NB4 (cell line): ENCODE results near the gene ZSCAN9.

Experiments
- DNase-seq: peaks from one replicate; pipeline ENCODE4 v3.0.0; 2010; ENCODE audit warnings: low read depth
- H3K4me3 ChIP-seq: one replicate; pipeline ENCODE4 v1.5.1; 2011; ENCODE audit warnings: mild to moderate bottlenecking, low read depth, low read length, moderate library complexity
- CTCF ChIP-seq: IDR thresholded peaks from one replicate; pipeline ENCODE4 v1.5.1; 2012; ENCODE audit warnings: low read depth, low read length
- MAX ChIP-seq: IDR thresholded peaks from 2 replicates; pipeline ENCODE4 v1.6.1; 2011; ENCODE audit warnings: low read depth, low read length
- MYC ChIP-seq: IDR thresholded peaks from 2 replicates; pipeline ENCODE4 v1.6.1; 2011; ENCODE audit warnings: low read depth, low read length
- POLR2A ChIP-seq: IDR thresholded peaks from 2 replicates; pipeline ENCODE4 v1.6.1; 2011; ENCODE audit warnings: mild to moderate bottlenecking; ENCODE audit not compliant: insufficient read length; ENCODE audit errors: extremely low read depth

ZSCAN9 gene

GRCh38 chr6:28245206-28245941 is 20.3 kb downstream of the ZSCAN9 start:
- H3K4me3 ChIP-seq: no peak overlapping the region
- TF ChIP-seq MAX: no peak
- TF ChIP-seq MYC: no peak
- TF ChIP-seq CTCF: no peak
- TF ChIP-seq POLR2A: no peak
- no peak for DNase-seq

- no peak for DNase-seq
- no peak overlapping the region for H3K4me3 ChIP-seq
- no peak for TF ChIP-seq MYC
- TF ChIP-seq POLR2A: no peak
- TF ChIP-seq CTCF: no peak
- TF ChIP-seq MAX: no peak
Observed at GRCh38 chr6:28248916-28249315, 23.8 kb downstream of the ZSCAN9 start.

GRCh38 chr6:28250747-28251146 is 25.7 kb downstream of the ZSCAN9 start:
- peak overlapping the region; percentile 85 for H3K4me3 ChIP-seq

GRCh38 chr6:28251661-28252008 is 26.6 kb downstream of the ZSCAN9 start:
- H3K4me3 ChIP-seq: peak overlapping the region; percentile 85
- TF ChIP-seq MAX: no peak
- TF ChIP-seq CTCF: no peak
- TF ChIP-seq POLR2A: no peak
- TF ChIP-seq MYC: no peak
- DNase-seq: peak; percentile 60

More at GRCh38 chr6:28250747-28251146, 25.7 kb downstream of the ZSCAN9 start:
- no peak for TF ChIP-seq MYC
- TF ChIP-seq CTCF: no peak
- TF ChIP-seq MAX: no peak
- no peak for TF ChIP-seq POLR2A
- DNase-seq: no peak

- DNase-seq: peak; percentile 93
- H3K4me3 ChIP-seq: peak within 1 kb of the TSS; percentile 85
Observed at GRCh38 chr6:28252009-28252975, 27.2 kb downstream of the ZSCAN9 start, which contains the start of gene ZKSCAN4. TSS of gene ZKSCAN4 (minus strand) at chr6:28252269. CDS start at chr6:28251980, 289 bp downstream.

More at GRCh38 chr6:28252009-28252975, 27.2 kb downstream of the ZSCAN9 start, which contains the start of gene ZKSCAN4:
- TF ChIP-seq MYC (peak; percentile 43), MAX (no peak), POLR2A (peak; percentile 49), CTCF (no peak)
